Aorta (tissue), 5 donors: ENCODE results near the gene CYCS. TPM values are rescaled to one million over a fixed set of nuclear protein-coding genes. Genes with fewer than 3 reads are reported as not detected.
"Not testable (repeated sequence)": the region's sequence is repeated elsewhere in the genome, so short reads cannot be mapped to it uniquely, and the experiment has no call there.

Experiments used
- ATAC-seq: fragments of 200-7000 bp; cut with Tn5 transposase; one replicate; pipeline ENCODE4 v1.9.1; 2022; ENCODE audit warnings: moderate library complexity; ENCODE audit not compliant: low FRiP score
- DNase-seq, 2 donors: peaks; one replicate each; pipeline ENCODE4 v3.0.0-alpha.2; 2020
- H3K27ac ChIP-seq, 2 donors: one replicate each; pipeline ENCODE4 v1.5.1; 2013; ENCODE audit warnings: low read length in 2 of 2, mild to moderate bottlenecking in 2 of 2, moderate library complexity in 2 of 2, control low read depth in 1 of 2, inconsistent platforms in 1 of 2, low read depth in 1 of 2
- H3K27me3 ChIP-seq, 2 donors: one replicate each; pipeline ENCODE4 v1.6.1; 2013; ENCODE audit warnings: control low read depth in 1 of 2, low read length in 1 of 2, mild to moderate bottlenecking in 1 of 2, moderate library complexity in 1 of 2; ENCODE audit not compliant: insufficient read depth in 2 of 2, control insufficient read depth in 1 of 2
- H3K36me3 ChIP-seq, 2 donors: one replicate each; pipeline ENCODE4 v1.6.1; 2013; ENCODE audit warnings: control low read depth in 1 of 2, low read length in 1 of 2, mild to moderate bottlenecking in 1 of 2; ENCODE audit not compliant: insufficient read depth in 2 of 2, control insufficient read depth in 1 of 2
- H3K4me1 ChIP-seq, 2 donors: one replicate each; pipeline ENCODE4 v1.6.1; 2013; ENCODE audit warnings: low read length in 2 of 2, control low read depth in 1 of 2, mild to moderate bottlenecking in 1 of 2, moderate library complexity in 1 of 2; ENCODE audit not compliant: insufficient read depth in 2 of 2, control insufficient read depth in 1 of 2
- H3K4me3 ChIP-seq, 2 donors: one replicate each; pipeline ENCODE4 v1.5.1; 2013; ENCODE audit warnings: low read length in 2 of 2, control low read depth in 1 of 2, mild to moderate bottlenecking in 1 of 2
- H3K9me3 ChIP-seq: one replicate; pipeline ENCODE4 v1.6.1; 2013; ENCODE audit warnings: mild to moderate bottlenecking, low read length; ENCODE audit not compliant: control insufficient read depth
- WGBS, 2 donors: extraction: QIAGEN DNeasy Blood & Tissue Kit; methylation state at CpG; one replicate each; pipeline ENCODE4 v1.1.7; 2013; 5-methylcytosine and 5-hydroxymethylcytosine counted together
- intact Hi-C, 2 donors: fragments of 100-400 bp; cut with DNase I; formaldehyde crosslinking; loops; one replicate each; pipeline versions ENCODE4 v1.14.2 to v1.15.0; 2022
- polyA plus RNA-seq, 2 donors: library from polyadenylated mRNA; stranded (reverse); fragments of 200-250 nt; gene quantifications; one replicate each; pipeline ENCODE4 v1.2.3, GENCODE V29; 2013
- total RNA-seq, 2 donors: library from RNA; stranded (reverse); fragmentation: NEBNext Ultra II Directional; extraction: Animal tissue kit (Norgen Biotek cat#: 25700); gene quantifications; one replicate each; pipeline ENCODE4 v1.2.1, GENCODE V29; 2021
- donor health status: healthy with polysubstance abuse.
- donor health status: Bipolar disorder and iron deficiency.
- donor health status: DM: no; HTN: no; CAD: no.
- donor health status: DM: no; HTN: no; CAD: no.
- donor health status: DM: yes; HTN: yes; CAD: no.

Gene CYCS
- total and polyA plus RNA-seq, 4 donors, result 29.0 to 107 (median 50.0) TPM

DNA sequence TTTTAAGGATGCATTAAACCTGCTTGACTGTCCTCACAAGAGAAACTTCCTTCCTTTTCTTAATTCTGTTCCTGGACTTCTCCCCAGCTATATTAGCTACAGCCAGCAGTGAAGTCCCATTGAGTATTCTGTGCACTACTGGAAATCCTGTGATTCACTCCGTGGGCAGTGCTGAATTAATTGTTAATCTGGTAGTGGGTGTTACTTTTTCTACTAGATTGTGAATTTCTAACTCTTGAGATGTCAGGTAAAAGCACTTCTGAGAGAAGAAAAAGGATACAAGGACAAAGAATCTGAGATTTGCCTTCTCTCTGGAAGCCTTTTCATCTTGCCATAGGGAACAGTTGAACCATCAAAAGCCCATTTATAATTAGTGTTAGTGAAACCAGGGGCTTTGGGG is 33.9 kb downstream of the CYCS start:
- no peaks in the 10 kb centered on the region for H3K27me3 ChIP-seq
- WGBS, 2 donors, result 29 to 50% methylated on average over 1 of the region's 1 CpG
- no peak overlapping the region for H3K4me3 ChIP-seq
- no peaks in the 10 kb centered on the region for H3K36me3 ChIP-seq
- no peak overlapping the region for H3K27ac ChIP-seq
- H3K4me1 ChIP-seq, result no peaks in the 10 kb centered on the region
- intact Hi-C loops, result no loop called here
- ATAC-seq, result no peak
- DNase-seq, result no peak
- no peaks in the 10 kb centered on the region for H3K9me3 ChIP-seq

DNA sequence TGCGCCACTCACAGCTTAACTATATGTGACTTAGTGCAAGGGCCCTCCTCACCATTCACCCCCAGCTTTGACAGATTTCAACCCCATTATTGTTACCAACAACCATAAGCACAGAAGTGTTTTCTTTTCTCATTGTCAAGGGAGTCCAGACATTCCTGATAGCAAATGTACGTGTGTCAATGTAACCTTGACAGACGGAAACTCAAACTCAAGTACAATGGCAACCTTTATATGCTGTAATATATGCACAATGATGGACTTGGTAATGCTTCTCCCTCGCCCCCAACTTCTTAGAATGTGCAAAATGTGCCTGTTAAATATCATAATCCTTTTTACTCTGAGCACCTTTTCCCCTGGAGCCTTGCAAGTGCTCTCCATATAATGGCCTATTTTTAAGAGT is 34.7 kb downstream of the CYCS start:
- WGBS, 2 donors, result 66 to 75% methylated on average over 4 of the region's 4 CpGs
- intact Hi-C loops, result no loop called here
- Histone ChIP-seq H3K4me1 (no peaks in the 10 kb centered on the region), H3K27me3 (no peaks in the 10 kb centered on the region), H3K27ac (no peak overlapping the region), H3K9me3 (no peaks in the 10 kb centered on the region), H3K4me3 (no peak overlapping the region), H3K36me3 (no peaks in the 10 kb centered on the region)
- ATAC-seq (no peak), DNase-seq (no peak)

DNA sequence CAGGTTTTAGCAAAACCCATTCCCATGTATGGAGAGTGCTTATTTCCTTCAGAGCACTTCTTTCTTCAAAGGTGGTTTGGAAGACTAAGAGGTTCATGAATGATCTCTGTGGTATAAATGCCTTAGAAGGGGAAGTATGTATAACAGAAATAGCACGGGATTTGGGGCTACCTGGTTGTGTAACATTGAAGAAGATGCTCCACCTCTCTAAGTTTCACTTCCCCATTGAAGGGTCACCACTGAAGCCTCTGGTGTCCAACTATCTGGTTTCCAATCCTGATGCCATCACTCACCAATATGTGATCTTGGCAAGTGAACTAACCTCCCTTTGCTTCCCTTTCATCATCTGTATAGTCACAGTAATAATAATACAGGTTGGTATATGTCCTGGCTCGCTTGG is 37.2 kb downstream of the CYCS start:
- 80 to 83% methylated on average over 2 of the region's 2 CpGs for WGBS, 2 donors
- H3K36me3 ChIP-seq, result no peaks in the 10 kb centered on the region
- ATAC-seq (no peak), DNase-seq (no peak)
- H3K4me3 ChIP-seq, result no peak overlapping the region
- no peak overlapping the region for H3K27ac ChIP-seq
- H3K27me3 ChIP-seq, result no peaks in the 10 kb centered on the region
- intact Hi-C loops, result no loop called here
- H3K9me3 ChIP-seq, result no peaks in the 10 kb centered on the region
- H3K4me1 ChIP-seq, result no peaks in the 10 kb centered on the region

DNA sequence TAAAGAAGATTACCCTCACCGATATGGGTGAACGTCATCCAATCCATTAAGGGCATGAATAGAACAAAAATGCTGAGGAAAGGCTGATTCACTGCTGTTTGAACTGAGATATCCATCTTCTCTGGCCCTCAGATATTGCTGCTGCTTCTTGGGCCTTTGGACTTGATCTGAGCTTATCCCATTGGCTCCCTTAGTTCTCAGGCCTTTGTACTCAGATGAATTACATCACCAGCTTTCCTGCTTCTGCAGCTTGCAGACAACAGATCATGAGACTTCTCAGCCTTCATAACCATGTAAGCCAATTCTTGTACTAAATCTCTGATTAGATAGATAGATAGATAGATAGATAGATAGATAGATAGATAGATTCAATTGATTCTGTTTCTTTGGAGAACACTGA is 40.2 kb downstream of the CYCS start:
- no peaks in the 10 kb centered on the region for H3K27me3 ChIP-seq
- H3K9me3 ChIP-seq, result no peaks in the 10 kb centered on the region
- 93 to 95% methylated on average over 2 of the region's 2 CpGs for WGBS, 2 donors
- ATAC-seq (no peak), DNase-seq (no peak)
- no peak overlapping the region for H3K27ac ChIP-seq
- H3K36me3 ChIP-seq, result no peaks in the 10 kb centered on the region
- intact Hi-C loops, result no loop called here
- H3K4me1 ChIP-seq, result no peaks in the 10 kb centered on the region
- no peak overlapping the region for H3K4me3 ChIP-seq

DNA sequence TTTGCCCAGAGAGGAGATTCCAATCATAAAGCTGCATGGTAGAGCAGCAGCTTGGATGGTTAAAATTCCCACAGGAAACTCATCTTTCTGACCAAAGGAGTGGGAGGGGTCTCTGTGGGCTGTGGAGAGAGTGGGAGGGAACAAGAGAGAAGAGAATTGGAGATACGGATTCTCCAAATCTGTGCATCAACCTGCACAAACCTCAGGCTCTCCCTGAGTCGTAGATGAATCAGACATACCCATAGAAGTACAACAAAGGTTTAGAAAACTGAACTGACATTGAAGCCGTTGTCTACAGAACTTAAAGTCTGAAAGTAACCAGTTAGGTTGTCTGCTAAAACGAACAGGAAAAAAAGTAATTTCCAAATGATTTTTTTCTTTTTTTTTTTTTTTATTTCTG is 41.9 kb downstream of the CYCS start:
- no peak for ATAC-seq
- intact Hi-C loops, result no loop called here
- 72 to 79% methylated on average over 4 of the region's 4 CpGs for WGBS, 2 donors

DNA sequence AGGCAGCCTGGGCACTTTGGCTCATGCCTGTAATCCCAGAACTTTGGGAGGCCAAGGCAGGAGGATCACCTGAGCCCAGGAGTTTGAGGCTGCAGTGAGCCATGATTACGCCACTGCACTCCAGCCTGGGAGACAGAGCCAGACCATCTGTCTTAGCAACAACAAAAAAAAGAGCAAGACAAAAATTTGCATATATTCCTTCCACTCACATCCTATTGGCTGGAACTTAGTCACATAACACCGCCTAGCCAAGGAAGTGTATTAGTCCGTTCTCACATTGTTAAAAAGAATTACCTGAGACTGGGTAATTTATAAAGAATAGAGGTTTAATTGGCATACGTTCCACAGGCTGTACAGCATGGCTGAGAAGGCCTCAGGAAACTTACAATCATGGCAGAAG is 43.0 kb downstream of the CYCS start:
- WGBS, 2 donors, result 82 to 84% methylated on average over 4 of the region's 4 CpGs
- not testable (repeated sequence) for ATAC-seq, H3K27me3 ChIP-seq

More for the DNA sequence above, 41.9 kb downstream of the CYCS start:
- H3K4me3 ChIP-seq, result no peak overlapping the region
- DNase-seq, result no peak
- H3K27me3 ChIP-seq, result no peaks in the 10 kb centered on the region
- no peaks in the 10 kb centered on the region for H3K36me3 ChIP-seq
- H3K27ac ChIP-seq, result no peak overlapping the region
- H3K4me1 ChIP-seq, result no peaks in the 10 kb centered on the region
- no peaks in the 10 kb centered on the region for H3K9me3 ChIP-seq

DNA sequence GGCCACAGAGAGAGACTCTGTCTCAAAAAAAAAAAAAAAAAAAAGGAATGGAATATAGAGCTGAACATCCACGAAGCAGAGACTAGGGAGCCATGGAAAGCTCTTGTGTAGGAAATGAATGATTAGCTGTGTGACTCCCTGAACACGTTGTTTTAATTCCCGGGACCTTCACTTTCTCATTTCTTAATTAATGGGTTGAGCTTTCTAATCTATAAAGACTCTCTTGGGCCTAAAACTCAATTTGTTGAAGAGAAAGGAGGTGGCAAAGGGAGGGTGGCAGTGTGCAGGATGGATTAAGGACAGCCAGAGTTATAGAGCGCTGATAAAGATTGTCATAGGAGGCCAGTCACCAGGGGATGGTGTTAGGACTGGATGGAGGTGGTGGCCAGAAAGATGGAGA is 48.0 kb downstream of the CYCS start:
- H3K36me3 ChIP-seq, result no peaks in the 10 kb centered on the region
- H3K27ac ChIP-seq, result no peak overlapping the region
- DNase-seq (no peak), ATAC-seq (no peak)
- H3K4me3 ChIP-seq, result no peak overlapping the region
- H3K4me1 ChIP-seq, result no peaks in the 10 kb centered on the region
- no peaks in the 10 kb centered on the region for H3K27me3 ChIP-seq
- H3K9me3 ChIP-seq, result no peaks in the 10 kb centered on the region
- intact Hi-C loops, result no loop called here
- 92% methylated on average over 4 of the region's 4 CpGs for WGBS, 2 donors

More for the DNA sequence above, 43.0 kb downstream of the CYCS start:
- H3K4me3 ChIP-seq, H3K4me1 ChIP-seq, DNase-seq, H3K36me3 ChIP-seq, H3K27ac ChIP-seq, intact Hi-C loops, H3K9me3 ChIP-seq: not testable (repeated sequence)

DNA sequence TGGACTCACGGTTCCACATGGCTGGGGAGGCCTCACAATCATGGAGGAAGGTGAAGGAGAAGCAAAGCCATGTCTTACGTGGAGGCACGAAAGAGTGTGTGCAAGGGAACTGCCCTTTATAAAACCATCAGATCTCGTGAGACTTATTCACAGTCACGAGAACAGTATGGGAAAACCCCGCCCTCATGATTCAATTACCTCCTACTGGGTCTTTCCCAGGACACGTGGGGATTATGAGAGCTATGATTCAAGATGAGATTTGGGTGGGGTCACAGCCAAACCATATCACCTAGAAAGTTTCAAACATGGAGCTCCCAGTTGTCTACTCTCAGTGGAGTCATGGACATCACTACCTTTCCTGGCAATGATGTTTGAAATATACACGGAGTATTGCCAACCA is 49.6 kb downstream of the CYCS start:
- intact Hi-C loops, result no loop called here
- no peak overlapping the region for H3K27ac ChIP-seq
- DNase-seq, result no peak

DNA sequence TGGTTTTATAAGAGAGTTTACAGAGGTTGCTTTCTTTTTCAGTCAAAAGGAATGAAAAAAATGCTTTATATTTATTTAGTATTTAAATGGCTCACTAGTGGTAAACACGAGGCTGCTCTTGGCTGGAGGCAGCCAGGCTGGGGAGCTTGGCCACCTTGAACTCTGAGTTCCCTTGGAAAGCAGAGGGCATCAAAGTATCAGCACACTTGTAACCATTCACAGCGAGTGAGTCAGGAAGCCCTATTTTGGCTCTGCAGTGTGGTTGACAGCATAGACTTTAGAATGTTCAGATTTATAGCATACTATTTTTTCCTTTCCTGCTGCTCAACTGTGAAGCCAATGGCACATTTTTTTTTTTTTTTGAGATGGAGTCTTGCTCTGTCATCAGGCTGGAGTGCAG is 51.6 kb downstream of the CYCS start:
- H3K27ac ChIP-seq, result no peak overlapping the region
- no peaks in the 10 kb centered on the region for H3K4me1 ChIP-seq
- H3K9me3 ChIP-seq, result no peaks in the 10 kb centered on the region
- DNase-seq, result no peak
- intact Hi-C loops, result loop anchor here in 1 of 2 donors (5.0 kb wide), 1 partner anchor 251 kb away; no protein-coding TSS in a partner anchor
- H3K36me3 ChIP-seq, result no peaks in the 10 kb centered on the region
- ATAC-seq, result no peak
- H3K4me3 ChIP-seq, result no peak overlapping the region
- no peaks in the 10 kb centered on the region for H3K27me3 ChIP-seq
- 14 to 18% methylated on average over 2 of the region's 2 CpGs for WGBS, 2 donors

More for the DNA sequence above, 49.6 kb downstream of the CYCS start:
- 77 to 79% methylated on average over 8 of the region's 8 CpGs for WGBS, 2 donors
- Histone ChIP-seq H3K4me3 (no peak overlapping the region), H3K4me1 (no peaks in the 10 kb centered on the region), H3K9me3 (no peaks in the 10 kb centered on the region), H3K27me3 (no peaks in the 10 kb centered on the region), H3K36me3 (no peaks in the 10 kb centered on the region)
- no peak for ATAC-seq
